Measurements from ENCODE around the gene RCOR1. TPM values are rescaled to one million over a fixed set of nuclear protein-coding genes. Genes with fewer than 3 reads are reported as not detected.

Gene RCOR1
- total and polyA plus RNA-seq, 11 donors: 2.7 to 20.9 (median 12.1) TPM

- ATAC-seq: no peak
- Histone ChIP-seq H3K4me3 (no peak overlapping the region), H3K36me3 (peaks cover 0 to 96% (median 65%) of the 10 kb centered on the region in 9 donors), H3K4me1 (no peaks in the 10 kb centered on the region), H3K27me3 (no peaks in the 10 kb centered on the region), H3K9me3 (no peaks in the 10 kb centered on the region), H3K27ac (no peak overlapping the region)
- TF ChIP-seq, protein P1, sequence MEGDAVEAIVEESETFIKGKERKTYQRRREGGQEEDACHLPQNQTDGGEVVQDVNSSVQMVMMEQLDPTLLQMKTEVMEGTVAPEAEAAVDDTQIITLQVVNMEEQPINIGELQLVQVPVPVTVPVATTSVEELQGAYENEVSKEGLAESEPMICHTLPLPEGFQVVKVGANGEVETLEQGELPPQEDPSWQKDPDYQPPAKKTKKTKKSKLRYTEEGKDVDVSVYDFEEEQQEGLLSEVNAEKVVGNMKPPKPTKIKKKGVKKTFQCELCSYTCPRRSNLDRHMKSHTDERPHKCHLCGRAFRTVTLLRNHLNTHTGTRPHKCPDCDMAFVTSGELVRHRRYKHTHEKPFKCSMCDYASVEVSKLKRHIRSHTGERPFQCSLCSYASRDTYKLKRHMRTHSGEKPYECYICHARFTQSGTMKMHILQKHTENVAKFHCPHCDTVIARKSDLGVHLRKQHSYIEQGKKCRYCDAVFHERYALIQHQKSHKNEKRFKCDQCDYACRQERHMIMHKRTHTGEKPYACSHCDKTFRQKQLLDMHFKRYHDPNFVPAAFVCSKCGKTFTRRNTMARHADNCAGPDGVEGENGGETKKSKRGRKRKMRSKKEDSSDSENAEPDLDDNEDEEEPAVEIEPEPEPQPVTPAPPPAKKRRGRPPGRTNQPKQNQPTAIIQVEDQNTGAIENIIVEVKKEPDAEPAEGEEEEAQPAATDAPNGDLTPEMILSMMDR (IDR thresholded peaks at IDR 0.05): no peak
- no peak for TF ChIP-seq POLR2A (IDR thresholded peaks at IDR 0.05)
- WGBS, 4 donors: 93 to 98% (median 97%) methylated on average over 4 of the region's 4 CpGs
- no peak for DNase-seq
- intact Hi-C loops (cut with DNase I): no loop called here
Measured at GRCh38 chr14:102722646-102723045, 130.2 kb downstream of the RCOR1 start.

DNA sequence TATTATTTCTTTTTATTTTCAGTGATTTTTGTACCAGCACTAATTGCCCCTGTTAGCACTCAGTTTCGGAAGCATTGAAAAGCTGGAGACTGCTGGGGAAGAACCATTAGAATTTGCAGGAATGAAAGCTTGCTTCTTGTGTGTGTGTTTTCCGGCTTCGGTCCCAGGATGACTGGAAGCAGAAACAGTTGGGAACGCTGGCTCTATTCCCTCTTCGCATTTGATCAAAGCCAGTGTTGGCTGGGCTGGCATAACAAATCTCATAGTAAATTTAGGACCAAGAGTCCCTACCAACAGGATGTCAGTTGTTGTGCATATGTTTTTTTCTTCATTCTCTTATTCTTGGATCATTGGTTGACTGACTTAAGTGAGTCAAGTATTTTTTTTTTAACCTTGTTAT, 131.2 kb downstream of the RCOR1 start:
- ATAC-seq (no peak), DNase-seq (no peak)
- no peaks in the 10 kb centered on the region for H3K9me3 ChIP-seq
- no peak overlapping the region for H3K27ac ChIP-seq
- H3K4me1 ChIP-seq: no peaks in the 10 kb centered on the region
- TF ChIP-seq POLR2A (IDR thresholded peaks at IDR 0.05): no peak
- TF ChIP-seq, protein P1 (IDR thresholded peaks at IDR 0.05): no peak
- no peak overlapping the region for H3K4me3 ChIP-seq
- 96 to 97% (median 96%) methylated on average over 5 of the region's 5 CpGs for WGBS, 4 donors
- H3K27me3 ChIP-seq: no peaks in the 10 kb centered on the region
- H3K36me3 ChIP-seq: peaks cover 0 to 96% (median 75%) of the 10 kb centered on the region in 9 donors
- intact Hi-C loops (cut with DNase I): no loop called here

GRCh38 chr14:102726191-102726949, 133.9 kb downstream of the RCOR1 start:
- peaks cover 0 to 94% (median 71%) of the 10 kb centered on the region in 9 donors for H3K36me3 ChIP-seq
- H3K9me3 ChIP-seq: no peaks in the 10 kb centered on the region
- TF ChIP-seq POLR2A (IDR thresholded peaks at IDR 0.05): no peak
- TF ChIP-seq, protein P1 (IDR thresholded peaks at IDR 0.05): no peak
- no peak overlapping the region for H3K4me3 ChIP-seq
- ATAC-seq: no peak
- H3K27ac ChIP-seq: no peak overlapping the region
- WGBS, 4 donors: 84 to 93% (median 89%) methylated on average over 19 of the region's 19 CpGs
- no peaks in the 10 kb centered on the region for H3K27me3 ChIP-seq
- H3K4me1 ChIP-seq: no peaks in the 10 kb centered on the region
- intact Hi-C loops (cut with DNase I): no loop called here
- DNase-seq: no peak

GRCh38 chr14:102727336-102728095, 135.1 kb downstream of the RCOR1 start:
- Histone ChIP-seq H3K36me3 (peaks cover 0 to 90% (median 60%) of the 10 kb centered on the region in 9 donors), H3K4me1 (no peaks in the 10 kb centered on the region), H3K27me3 (no peaks in the 10 kb centered on the region), H3K4me3 (no peak overlapping the region), H3K9me3 (no peaks in the 10 kb centered on the region), H3K27ac (no peak overlapping the region)
- WGBS, 4 donors: 65 to 84% (median 77%) methylated on average over 9 of the region's 9 CpGs
- DNase-seq: no peak
- TF ChIP-seq, protein P1 (IDR thresholded peaks at IDR 0.05): no peak
- TF ChIP-seq POLR2A (IDR thresholded peaks at IDR 0.05): no peak
- intact Hi-C loops (cut with DNase I): no loop called here
- no peak for ATAC-seq

All from heart left ventricle (tissue), 16 donors.